Thoracic aorta (tissue), 2 donors: Measurements from ENCODE around the gene OR5K1. TPM values are rescaled to one million over a fixed set of nuclear protein-coding genes. Genes with fewer than 3 reads are reported as not detected.

ENCODE experiments used
- ATAC-seq: fragments of 150-250 bp; one replicate; pipeline ENCODE4 v1.8.0; 2017; ENCODE audit warnings: low read depth; ENCODE audit not compliant: insufficient number of reproducible peaks, low FRiP score
- DNase-seq: peaks from one replicate; pipeline ENCODE4 v3.0.0-alpha.2; 2020; ENCODE audit warnings: low spot score
- H3K27ac ChIP-seq, 2 donors: fragments of 200-600 bp; sonication (generic); 1 replicate in 1 of 2; 2 replicates in 1 of 2; pipeline ENCODE4 v1.5.1; 2016; ENCODE audit warnings: mild to moderate bottlenecking in 2 of 2, moderate library complexity in 2 of 2
- H3K27me3 ChIP-seq: fragments of 200-600 bp; sonication (generic); replicated peaks from 2 replicates; pipeline ENCODE4 v1.6.0; 2016; ENCODE audit warnings: mild to moderate bottlenecking; ENCODE audit not compliant: insufficient read depth
- H3K36me3 ChIP-seq: fragments of 200-600 bp; sonication (generic); one replicate; pipeline ENCODE4 v1.5.1; 2016
- H3K4me1 ChIP-seq, 2 donors: fragments of 200-600 bp; sonication (generic); 1 replicate in 1 of 2; 2 replicates in 1 of 2; pipeline versions ENCODE4 v1.5.1 to v1.6.0; 2016; ENCODE audit warnings: low read depth in 2 of 2, mild to moderate bottlenecking in 1 of 2; ENCODE audit not compliant: control insufficient read depth in 1 of 2
- H3K4me3 ChIP-seq: fragments of 200-600 bp; sonication (generic); 2 replicates; pipeline ENCODE4 v1.5.1; 2016; ENCODE audit warnings: mild to moderate bottlenecking
- H3K9me3 ChIP-seq: fragments of 200-600 bp; sonication (generic); 2 replicates; pipeline ENCODE4 v1.5.1; 2016
- total RNA-seq, 2 donors: library from RNA; depleted of rRNA; stranded (reverse); fragments of >200 nt; gene quantifications; one replicate each; pipeline versions ENCODE4 v1.1.0 to v1.2.3, GENCODE V29; 2016
- TF ChIP-seq, protein P1 (sequence below): fragments of 200-600 bp; sonication (generic); IDR thresholded peaks from one replicate; pipeline ENCODE4 v1.5.1; 2019; ENCODE audit warnings: antibody characterized with exemption

OR5K1 gene
- not detected for total RNA-seq

- H3K4me3 ChIP-seq, result no peak within 1 kb of the TSS
- H3K27ac ChIP-seq, result no peak within 1 kb of the TSS
- peaks cover 8% of the 10 kb centered on the region for H3K9me3 ChIP-seq
- no peaks in the 10 kb centered on the region for H3K27me3 ChIP-seq
- no peak for ATAC-seq
- H3K36me3 ChIP-seq, result no peaks in the 10 kb centered on the region
- TF ChIP-seq, protein P1, sequence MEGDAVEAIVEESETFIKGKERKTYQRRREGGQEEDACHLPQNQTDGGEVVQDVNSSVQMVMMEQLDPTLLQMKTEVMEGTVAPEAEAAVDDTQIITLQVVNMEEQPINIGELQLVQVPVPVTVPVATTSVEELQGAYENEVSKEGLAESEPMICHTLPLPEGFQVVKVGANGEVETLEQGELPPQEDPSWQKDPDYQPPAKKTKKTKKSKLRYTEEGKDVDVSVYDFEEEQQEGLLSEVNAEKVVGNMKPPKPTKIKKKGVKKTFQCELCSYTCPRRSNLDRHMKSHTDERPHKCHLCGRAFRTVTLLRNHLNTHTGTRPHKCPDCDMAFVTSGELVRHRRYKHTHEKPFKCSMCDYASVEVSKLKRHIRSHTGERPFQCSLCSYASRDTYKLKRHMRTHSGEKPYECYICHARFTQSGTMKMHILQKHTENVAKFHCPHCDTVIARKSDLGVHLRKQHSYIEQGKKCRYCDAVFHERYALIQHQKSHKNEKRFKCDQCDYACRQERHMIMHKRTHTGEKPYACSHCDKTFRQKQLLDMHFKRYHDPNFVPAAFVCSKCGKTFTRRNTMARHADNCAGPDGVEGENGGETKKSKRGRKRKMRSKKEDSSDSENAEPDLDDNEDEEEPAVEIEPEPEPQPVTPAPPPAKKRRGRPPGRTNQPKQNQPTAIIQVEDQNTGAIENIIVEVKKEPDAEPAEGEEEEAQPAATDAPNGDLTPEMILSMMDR, result no peak
- DNase-seq, result no peak
- no peaks in the 10 kb centered on the region for H3K4me1 ChIP-seq
Observed at GRCh38 chr3:98462901-98463300, at the start of gene OR5K1. TSS of gene OR5K1 (plus strand) at chr3:98463201. CDS start at chr3:98469577, 6,376 bp downstream.

DNA sequence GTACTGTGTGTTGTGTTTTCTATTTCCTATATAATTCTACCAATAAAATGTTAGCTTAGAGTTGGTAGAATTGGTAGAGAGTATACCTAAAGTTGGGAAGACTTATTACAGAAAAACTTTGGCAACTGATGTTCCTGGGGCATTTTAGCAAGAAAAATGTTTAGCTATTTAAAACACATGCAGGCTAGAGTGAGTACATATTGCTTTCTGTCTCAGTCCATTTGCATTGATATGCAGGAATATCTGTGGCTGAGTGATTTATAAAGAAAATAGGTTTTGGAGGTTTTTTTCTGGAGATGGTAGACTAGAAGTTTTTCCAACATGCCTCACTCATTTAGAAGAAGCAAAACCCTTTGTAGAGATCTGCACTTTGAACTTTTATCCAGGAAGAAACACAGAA, 30.4 kb upstream of the OR5K1 start:
- ATAC-seq (no peak), DNase-seq (no peak)
- Histone ChIP-seq H3K4me3 (no peak overlapping the region), H3K9me3 (peaks cover 13% of the 10 kb centered on the region), H3K4me1 (no peaks in the 10 kb centered on the region), H3K27ac (no peak overlapping the region), H3K27me3 (no peaks in the 10 kb centered on the region), H3K36me3 (no peaks in the 10 kb centered on the region)
- TF ChIP-seq, protein P1, result no peak

DNA sequence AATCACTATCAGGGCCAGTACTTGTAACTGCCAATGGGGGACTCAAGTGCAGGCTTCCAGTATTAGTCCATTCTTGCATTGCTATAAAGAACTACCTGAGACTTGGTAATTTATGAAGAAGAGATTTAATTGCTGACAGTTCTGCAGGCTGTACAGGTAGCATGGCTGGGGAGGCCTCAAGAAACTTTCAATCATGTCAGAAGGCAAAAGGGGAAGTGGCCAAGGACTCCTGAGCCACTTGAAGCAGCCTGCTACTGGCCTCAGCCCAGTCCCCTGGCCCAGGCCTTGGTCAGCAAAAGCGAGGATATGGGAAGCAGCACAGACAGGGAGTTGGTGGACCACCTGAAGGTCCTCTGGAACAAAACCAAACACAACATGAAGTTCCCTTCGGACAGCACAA, 29.2 kb upstream of the OR5K1 start:
- Histone ChIP-seq H3K4me1 (no peaks in the 10 kb centered on the region), H3K9me3 (peaks cover 13% of the 10 kb centered on the region), H3K4me3 (no peak overlapping the region), H3K36me3 (no peaks in the 10 kb centered on the region), H3K27ac (no peak overlapping the region), H3K27me3 (no peaks in the 10 kb centered on the region)
- no peak for DNase-seq
- TF ChIP-seq, protein P1, result no peak
- no peak for ATAC-seq

GRCh38 chr3:98434412-98434811, 28.6 kb upstream of the OR5K1 start:
- Histone ChIP-seq H3K9me3 (peaks cover 7% of the 10 kb centered on the region), H3K36me3 (no peaks in the 10 kb centered on the region), H3K4me1 (no peaks in the 10 kb centered on the region), H3K4me3 (no peak overlapping the region), H3K27me3 (no peaks in the 10 kb centered on the region), H3K27ac (no peak overlapping the region)
- DNase-seq (no peak), ATAC-seq (no peak)
- TF ChIP-seq, protein P1, result no peak

- TF ChIP-seq, protein P1, result no peak
- no peaks in the 10 kb centered on the region for H3K27me3 ChIP-seq
- H3K9me3 ChIP-seq, result no peaks in the 10 kb centered on the region
- H3K4me3 ChIP-seq, result no peak overlapping the region
- ATAC-seq, result no peak
- H3K27ac ChIP-seq, result no peak overlapping the region
- DNase-seq, result no peak
- no peaks in the 10 kb centered on the region for H3K4me1 ChIP-seq
- no peaks in the 10 kb centered on the region for H3K36me3 ChIP-seq
Observed at GRCh38 chr3:98440283-98440682, 22.7 kb upstream of the OR5K1 start.
